Sigmoid colon (tissue), 4 donors: ENCODE measurements around the gene DNAJC3.

ENCODE experiments used
- CTCF ChIP-seq, 4 experiments: fragments of 450-650 bp in 3 of 4; fragments of 200-600 bp in 1 of 4; IDR thresholded peaks; one replicate each; pipeline ENCODE4 v1.5.1; 2016 to 2019; ENCODE audit warnings: antibody characterized with exemption in 4 of 4, mild to moderate bottlenecking in 3 of 4, moderate library complexity in 2 of 4
- EP300 ChIP-seq, 4 donors: sonication (generic); formaldehyde crosslinking; IDR thresholded peaks; one replicate each; pipeline ENCODE4 v1.6.1; 2017; ENCODE audit warnings: antibody characterized with exemption in 4 of 4
- POLR2A ChIP-seq, 2 donors: fragments of 450-650 bp; IDR thresholded peaks; one replicate each; pipeline ENCODE4 v1.6.1; 2016; ENCODE audit warnings: antibody characterized with exemption in 2 of 2, mild to moderate bottlenecking in 2 of 2, moderate library complexity in 2 of 2
- POLR2AphosphoS5 ChIP-seq, 4 donors: sonication (generic); formaldehyde crosslinking; IDR thresholded peaks; one replicate each; pipeline ENCODE4 v1.6.1; 2017; ENCODE audit warnings: antibody characterized with exemption in 4 of 4

GRCh38 chr13:95752677-95753076, 75.7 kb downstream of the DNAJC3 start:
- TF ChIP-seq POLR2A (IDR thresholded peaks at IDR 0.05) (no peak), CTCF (IDR thresholded peaks at IDR 0.05) (no peak), POLR2AphosphoS5 (IDR thresholded peaks at IDR 0.05) (no peak), EP300 (IDR thresholded peaks at IDR 0.05) (no peak)
